Mesendoderm (in vitro differentiated cells): ENCODE results near the gene DIAPH2.

Source experiments
- DNase-seq: peaks from one replicate; pipeline ENCODE4 v3.0.0; 2013
- H2AK5ac ChIP-seq: 2 replicates; pipeline ENCODE4 v1.6.1; 2013; ENCODE audit warnings: low read length, inconsistent platforms
- H2BK120ac ChIP-seq: 2 replicates; pipeline ENCODE4 v1.6.1; 2013; ENCODE audit warnings: low read depth, mild to moderate bottlenecking, low read length, moderate library complexity, mixed read lengths
- H2BK15ac ChIP-seq: replicated peaks from 2 replicates; pipeline ENCODE4 v1.6.1; 2013; ENCODE audit warnings: low read depth, mild to moderate bottlenecking, moderate library complexity
- H2BK5ac ChIP-seq: 2 replicates; pipeline ENCODE4 v1.6.1; 2013; ENCODE audit warnings: low read length, inconsistent platforms
- H3K18ac ChIP-seq: 2 replicates; pipeline ENCODE4 v1.6.1; 2013; ENCODE audit warnings: mild to moderate bottlenecking, low read length, mixed read lengths
- H3K23ac ChIP-seq: one replicate; pipeline ENCODE4 v1.6.1; 2013; ENCODE audit warnings: low read length
- H3K27ac ChIP-seq: 2 replicates; pipeline ENCODE4 v1.5.1; 2013; ENCODE audit warnings: low read depth, mild to moderate bottlenecking, inconsistent platforms, low read length, moderate library complexity
- H3K27me3 ChIP-seq: 2 replicates; pipeline ENCODE4 v1.6.1; 2013; ENCODE audit warnings: low read length, control low read depth, mild to moderate bottlenecking, inconsistent platforms; ENCODE audit not compliant: insufficient read depth, poor library complexity
- H3K36me3 ChIP-seq: 2 replicates; pipeline ENCODE4 v1.6.1; 2013; ENCODE audit warnings: low read length, inconsistent platforms; ENCODE audit not compliant: control insufficient read depth, insufficient read depth
- H3K4ac ChIP-seq: one replicate; pipeline ENCODE4 v1.6.1; 2013; ENCODE audit warnings: low read depth, mild to moderate bottlenecking, low read length, moderate library complexity
- H3K4me1 ChIP-seq: 2 replicates; pipeline ENCODE4 v1.6.1; 2013; ENCODE audit warnings: low read depth, low read length, inconsistent platforms; ENCODE audit not compliant: control insufficient read depth
- H3K4me2 ChIP-seq: 2 replicates; pipeline ENCODE4 v1.6.1; 2013; ENCODE audit warnings: low read length
- H3K4me3 ChIP-seq: 2 replicates; pipeline ENCODE4 v1.5.1; 2013; ENCODE audit warnings: mild to moderate bottlenecking, low read length
- H3K56ac ChIP-seq: one replicate; pipeline ENCODE4 v1.6.1; 2013; ENCODE audit warnings: low read length
- H3K79me1 ChIP-seq: 2 replicates; pipeline ENCODE4 v1.6.1; 2013; ENCODE audit warnings: low read length, inconsistent platforms
- H3K79me2 ChIP-seq: 2 replicates; pipeline ENCODE4 v1.6.1; 2013; ENCODE audit warnings: mild to moderate bottlenecking, low read length; ENCODE audit not compliant: control insufficient read depth, insufficient read depth
- H3K9ac ChIP-seq: 2 replicates; pipeline ENCODE4 v1.6.1; 2013; ENCODE audit warnings: low read length, inconsistent platforms
- H4K5ac ChIP-seq: one replicate; pipeline ENCODE4 v1.6.1; 2013; ENCODE audit warnings: low read length
- H4K8ac ChIP-seq: one replicate; pipeline ENCODE4 v1.6.1; 2013; ENCODE audit warnings: low read depth, mild to moderate bottlenecking, control low read depth, low read length, moderate library complexity
- WGBS: extraction: QIAGEN DNeasy Blood & Tissue Kit; methylation state at CpG from one replicate; pipeline ENCODE4 v1.1.7; 2013; ENCODE audit warnings: low lambda C conversion rate, missing lambda C conversion rate; ENCODE audit not compliant: insufficient coverage; ENCODE audit errors: extremely low coverage; 5-methylcytosine and 5-hydroxymethylcytosine counted together

DIAPH2 gene

DNA sequence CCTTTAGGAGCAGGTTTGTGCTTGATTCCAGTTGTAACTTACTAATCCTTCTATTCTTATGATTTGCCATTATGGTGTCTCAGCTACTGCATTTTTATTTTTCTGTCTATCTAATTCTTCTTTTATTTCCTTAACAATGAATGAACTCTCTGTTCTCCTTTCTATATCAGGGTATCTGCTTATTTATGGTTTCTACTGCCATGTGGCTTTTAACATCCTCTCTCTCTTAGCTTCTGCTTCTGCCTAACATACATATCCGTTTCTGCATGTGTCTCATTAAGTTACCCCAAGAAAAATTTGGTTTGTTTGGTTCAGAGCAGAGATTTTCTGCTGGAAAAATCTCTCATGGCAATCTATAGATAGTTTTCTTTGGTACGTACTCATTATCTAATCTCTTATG lies 813.5 kb downstream of the DIAPH2 start:
- Histone ChIP-seq H3K36me3 (no peaks in the 10 kb centered on the region), H3K9ac (no peak overlapping the region), H4K8ac (no peak overlapping the region), H3K4me1 (no peaks in the 10 kb centered on the region), H3K27ac (no peak overlapping the region), H2BK15ac (no peak overlapping the region), H3K18ac (no peak overlapping the region), H3K56ac (no peak overlapping the region), H2BK120ac (no peak overlapping the region), H3K4me2 (no peak overlapping the region), H2AK5ac (no peak overlapping the region), H2BK5ac (no peak overlapping the region), H4K5ac (no peak overlapping the region), H3K79me2 (no peaks in the 10 kb centered on the region), H3K4me3 (no peak overlapping the region), H3K79me1 (no peaks in the 10 kb centered on the region), H3K4ac (no peak overlapping the region), H3K27me3 (no peaks in the 10 kb centered on the region), H3K23ac (no peak overlapping the region)
- no CpG with 5 or more reads among the region's 2 CpGs for WGBS
- no peak for DNase-seq

DNA sequence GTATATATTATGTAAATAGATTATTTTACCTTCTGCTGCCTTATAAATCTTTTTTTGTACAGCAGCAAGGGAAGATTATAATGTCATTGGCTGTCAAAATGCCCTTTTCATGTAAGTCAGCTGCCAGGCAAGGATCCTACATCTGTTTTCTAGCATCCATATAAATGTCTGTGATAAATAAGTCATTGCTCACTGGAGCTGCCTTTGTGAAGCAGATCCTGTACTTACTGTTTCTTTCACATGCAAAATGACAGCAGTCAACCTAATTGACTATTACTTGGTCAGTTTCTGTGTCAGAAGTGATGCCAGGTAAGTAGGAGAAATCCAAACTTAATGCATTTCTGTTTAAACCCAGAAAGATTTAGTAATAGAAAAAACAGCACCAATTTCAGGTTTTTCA lies 819.8 kb downstream of the DIAPH2 start:
- H2BK5ac ChIP-seq = no peak overlapping the region
- no peak for DNase-seq
- H3K36me3 ChIP-seq = no peaks in the 10 kb centered on the region
- H3K79me2 ChIP-seq = no peaks in the 10 kb centered on the region
- H3K18ac ChIP-seq = no peak overlapping the region
- H3K4me1 ChIP-seq = no peaks in the 10 kb centered on the region
- H3K4me2 ChIP-seq = no peak overlapping the region
- H3K4ac ChIP-seq = no peak overlapping the region
- H2BK120ac ChIP-seq = no peak overlapping the region
- no peak overlapping the region for H4K8ac ChIP-seq
- H3K27me3 ChIP-seq = no peaks in the 10 kb centered on the region
- no peak overlapping the region for H3K27ac ChIP-seq
- H3K9ac ChIP-seq = no peak overlapping the region
- no peak overlapping the region for H2AK5ac ChIP-seq
- no peaks in the 10 kb centered on the region for H3K79me1 ChIP-seq
- H3K4me3 ChIP-seq = no peak overlapping the region
- no peak overlapping the region for H4K5ac ChIP-seq
- H3K23ac ChIP-seq = no peak overlapping the region
- no peak overlapping the region for H2BK15ac ChIP-seq
- H3K56ac ChIP-seq = no peak overlapping the region

DNA sequence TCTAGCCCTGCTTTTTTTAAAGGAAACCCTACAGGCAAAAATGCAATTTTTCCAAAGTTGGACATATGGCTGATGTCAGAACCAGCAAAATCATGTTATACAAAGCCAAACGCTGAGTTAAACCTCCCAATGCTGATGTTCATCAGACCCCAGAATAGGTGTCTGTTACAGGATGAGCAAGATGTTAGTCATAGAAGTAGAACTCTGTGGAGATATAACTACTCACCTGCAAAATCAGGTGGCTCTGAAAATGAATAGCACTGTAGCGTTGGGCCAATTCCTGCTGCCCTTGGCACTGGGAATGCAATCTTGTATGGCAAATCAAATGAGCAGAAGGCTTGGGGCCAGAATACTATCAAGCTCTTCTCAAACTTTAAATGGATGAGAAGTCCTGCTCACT lies 833.1 kb downstream of the DIAPH2 start:
- H3K4me3 ChIP-seq = no peak overlapping the region
- H3K36me3 ChIP-seq = no peaks in the 10 kb centered on the region
- H2BK120ac ChIP-seq = no peak overlapping the region
- H3K56ac ChIP-seq = no peak overlapping the region
- H2AK5ac ChIP-seq = no peak overlapping the region
- no CpG with 5 or more reads among the region's 2 CpGs for WGBS
- no peaks in the 10 kb centered on the region for H3K79me2 ChIP-seq
- no peaks in the 10 kb centered on the region for H3K27me3 ChIP-seq
- H3K4me1 ChIP-seq = no peaks in the 10 kb centered on the region
- H3K4me2 ChIP-seq = no peak overlapping the region
- no peak overlapping the region for H3K9ac ChIP-seq
- no peak overlapping the region for H3K27ac ChIP-seq
- no peak for DNase-seq
- H3K18ac ChIP-seq = no peak overlapping the region
- H2BK15ac ChIP-seq = no peak overlapping the region
- no peak overlapping the region for H2BK5ac ChIP-seq
- H3K23ac ChIP-seq = no peak overlapping the region
- H4K8ac ChIP-seq = no peak overlapping the region
- no peak overlapping the region for H4K5ac ChIP-seq
- H3K79me1 ChIP-seq = no peaks in the 10 kb centered on the region
- no peak overlapping the region for H3K4ac ChIP-seq

DNA sequence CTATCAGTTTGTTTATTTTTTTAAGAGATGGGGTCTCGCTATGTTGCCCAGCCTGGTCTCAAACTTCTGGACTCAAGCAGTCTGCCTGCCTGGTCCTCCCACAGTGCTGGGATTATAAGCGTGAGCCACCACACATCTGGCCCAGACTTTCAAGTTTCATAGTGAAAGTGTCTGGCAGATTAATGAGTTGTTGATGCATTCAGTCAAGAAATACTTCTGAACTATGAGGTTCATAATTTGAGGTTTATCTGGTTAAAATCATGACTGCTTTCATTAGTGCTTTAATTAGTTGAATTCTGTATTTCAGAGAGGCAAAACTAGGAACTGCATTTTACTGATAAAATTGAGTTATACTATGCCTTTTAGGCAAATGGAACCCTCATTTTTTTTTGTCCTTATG lies 837.7 kb downstream of the DIAPH2 start:
- Histone ChIP-seq H3K4ac (no peak overlapping the region), H3K23ac (no peak overlapping the region), H3K4me2 (no peak overlapping the region), H3K79me1 (no peaks in the 10 kb centered on the region), H3K9ac (no peak overlapping the region), H3K27ac (no peak overlapping the region), H4K8ac (no peak overlapping the region), H3K36me3 (no peaks in the 10 kb centered on the region), H2BK5ac (no peak overlapping the region), H3K4me3 (no peak overlapping the region), H3K18ac (no peak overlapping the region), H3K4me1 (no peaks in the 10 kb centered on the region), H3K79me2 (no peaks in the 10 kb centered on the region), H2BK120ac (no peak overlapping the region), H4K5ac (no peak overlapping the region), H3K27me3 (no peaks in the 10 kb centered on the region), H3K56ac (no peak overlapping the region), H2BK15ac (no peak overlapping the region), H2AK5ac (no peak overlapping the region)
- WGBS = no CpG with 5 or more reads among the region's 2 CpGs
- DNase-seq = no peak

DNA sequence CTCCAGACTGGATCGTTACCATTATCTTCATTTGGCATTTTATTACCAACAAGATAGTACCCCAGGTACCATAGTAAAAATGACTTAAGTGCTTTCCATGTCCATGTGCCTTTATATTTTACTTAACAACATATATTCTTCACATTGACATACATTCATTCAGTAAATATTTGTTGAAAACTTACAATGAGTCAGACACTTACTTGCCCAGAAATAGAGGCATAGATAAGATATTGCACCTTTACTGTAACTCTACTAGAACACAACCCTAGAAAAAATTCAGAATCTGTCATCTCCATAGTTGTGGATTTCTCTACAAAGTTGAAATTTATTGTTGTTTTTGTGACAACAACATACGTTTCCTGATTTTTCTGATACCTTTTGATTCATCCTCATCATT lies 839.7 kb downstream of the DIAPH2 start:
- no peaks in the 10 kb centered on the region for H3K4me1 ChIP-seq
- H3K18ac ChIP-seq = no peak overlapping the region
- no peak overlapping the region for H3K27ac ChIP-seq
- no peaks in the 10 kb centered on the region for H3K79me2 ChIP-seq
- no peaks in the 10 kb centered on the region for H3K79me1 ChIP-seq
- H3K4me2 ChIP-seq = no peak overlapping the region
- no peak overlapping the region for H4K8ac ChIP-seq
- H3K27me3 ChIP-seq = no peaks in the 10 kb centered on the region
- no peak overlapping the region for H3K9ac ChIP-seq
- no peaks in the 10 kb centered on the region for H3K36me3 ChIP-seq
- no peak overlapping the region for H4K5ac ChIP-seq
- H3K56ac ChIP-seq = no peak overlapping the region
- no peak for DNase-seq
- no peak overlapping the region for H2BK5ac ChIP-seq
- no peak overlapping the region for H2BK120ac ChIP-seq
- H3K23ac ChIP-seq = no peak overlapping the region
- no peak overlapping the region for H2BK15ac ChIP-seq
- H2AK5ac ChIP-seq = no peak overlapping the region
- H3K4ac ChIP-seq = no peak overlapping the region
- no CpG with 5 or more reads among the region's 2 CpGs for WGBS
- no peak overlapping the region for H3K4me3 ChIP-seq

DNA sequence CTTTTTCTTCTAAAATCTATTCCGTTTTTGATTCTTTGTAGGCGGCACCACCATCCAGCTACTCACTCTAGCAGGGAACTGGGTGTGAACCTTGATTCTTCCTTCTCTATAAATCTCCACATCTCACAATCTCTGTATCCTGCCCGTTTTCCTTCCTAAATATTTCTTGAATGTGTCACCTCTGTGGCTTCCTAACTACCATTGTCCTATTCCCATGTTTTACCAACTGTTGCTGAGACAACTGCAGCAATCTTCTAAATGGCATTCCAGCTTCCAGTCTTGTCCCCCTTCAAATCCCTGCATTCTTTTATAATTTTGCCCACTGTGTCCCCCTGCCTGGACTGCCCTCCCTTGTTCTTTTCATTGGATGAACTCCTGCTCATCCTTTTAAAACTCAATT lies 840.4 kb downstream of the DIAPH2 start:
- Histone ChIP-seq H3K18ac (no peak overlapping the region), H2BK120ac (no peak overlapping the region), H3K4me1 (no peaks in the 10 kb centered on the region), H3K79me1 (no peaks in the 10 kb centered on the region), H3K27me3 (no peaks in the 10 kb centered on the region), H3K23ac (no peak overlapping the region), H3K4me2 (no peak overlapping the region), H4K5ac (no peak overlapping the region), H3K4me3 (no peak overlapping the region), H3K4ac (no peak overlapping the region), H3K27ac (no peak overlapping the region), H2BK15ac (no peak overlapping the region), H3K79me2 (no peaks in the 10 kb centered on the region), H2BK5ac (no peak overlapping the region), H2AK5ac (no peak overlapping the region), H3K9ac (no peak overlapping the region), H4K8ac (no peak overlapping the region), H3K56ac (no peak overlapping the region), H3K36me3 (no peaks in the 10 kb centered on the region)
- no CpG with 5 or more reads among the region's 3 CpGs for WGBS
- peak; percentile 86 for DNase-seq
